Jurkat, Clone E6-1 (cell line): ENCODE measurements around the gene GRK1.
"Not testable (repeated sequence)": the region's sequence is repeated elsewhere in the genome, so short reads cannot be mapped to it uniquely, and the experiment has no call there.

ENCODE experiments used
- DNase-seq: peaks from one replicate; pipeline ENCODE4 v3.0.0-alpha.2; 2011; ENCODE audit warnings: low read depth, low spot score
- H3K4me3 ChIP-seq: 2 replicates; pipeline ENCODE4 v1.5.1; 2011; ENCODE audit warnings: mild to moderate bottlenecking, low read length, control low read depth, moderate library complexity

GRK1 gene

DNA sequence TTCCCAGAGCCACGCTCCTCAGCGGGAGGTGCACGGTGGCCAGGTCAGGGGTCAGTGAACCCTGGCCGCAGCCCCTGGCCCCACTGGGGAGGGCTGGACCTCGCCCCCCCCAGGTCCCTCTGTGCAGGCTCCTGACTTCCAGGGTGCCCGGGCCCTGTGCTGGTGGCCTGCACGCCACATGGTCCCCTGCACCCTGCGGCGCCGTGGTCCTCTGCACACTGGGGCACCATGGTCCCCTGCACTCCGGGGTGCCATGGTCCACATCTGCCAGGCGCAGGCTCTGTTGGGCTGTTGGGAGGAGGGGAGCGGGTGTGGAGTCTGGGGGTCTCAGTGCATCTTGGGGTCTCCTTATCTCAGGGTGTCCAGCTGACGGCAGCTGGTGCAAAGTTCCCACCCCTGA lies 68.7 kb downstream of the GRK1 start:
- no peak overlapping the region for H3K4me3 ChIP-seq
- DNase-seq = no peak

- no peak overlapping the region for H3K4me3 ChIP-seq
- no peak for DNase-seq
These were observed 69.3 kb downstream of the GRK1 start for GRCh38 chr13:113736258-113736731.

DNA sequence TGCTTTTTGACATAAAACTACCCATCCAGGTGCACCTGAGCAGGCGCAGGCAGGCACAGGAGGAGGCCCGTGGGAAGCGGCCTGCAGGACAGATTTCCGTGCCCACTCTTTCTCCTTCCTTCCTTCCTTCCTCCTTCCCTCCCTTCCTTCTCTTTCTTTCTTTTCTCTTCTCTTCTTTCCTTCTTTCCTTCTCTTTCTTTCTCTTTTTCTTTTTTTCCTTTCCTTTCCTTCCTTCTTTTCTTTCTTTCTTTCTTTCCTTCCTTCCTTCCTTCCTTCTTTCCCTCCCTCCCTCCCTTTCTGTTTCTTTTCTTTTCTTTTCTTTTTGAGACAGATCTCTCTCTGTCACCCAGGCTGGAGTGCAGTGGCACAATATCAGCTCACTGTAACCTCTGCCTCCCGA lies 70.8 kb downstream of the GRK1 start:
- DNase-seq = no peak
- H3K4me3 ChIP-seq = no peak overlapping the region

DNA sequence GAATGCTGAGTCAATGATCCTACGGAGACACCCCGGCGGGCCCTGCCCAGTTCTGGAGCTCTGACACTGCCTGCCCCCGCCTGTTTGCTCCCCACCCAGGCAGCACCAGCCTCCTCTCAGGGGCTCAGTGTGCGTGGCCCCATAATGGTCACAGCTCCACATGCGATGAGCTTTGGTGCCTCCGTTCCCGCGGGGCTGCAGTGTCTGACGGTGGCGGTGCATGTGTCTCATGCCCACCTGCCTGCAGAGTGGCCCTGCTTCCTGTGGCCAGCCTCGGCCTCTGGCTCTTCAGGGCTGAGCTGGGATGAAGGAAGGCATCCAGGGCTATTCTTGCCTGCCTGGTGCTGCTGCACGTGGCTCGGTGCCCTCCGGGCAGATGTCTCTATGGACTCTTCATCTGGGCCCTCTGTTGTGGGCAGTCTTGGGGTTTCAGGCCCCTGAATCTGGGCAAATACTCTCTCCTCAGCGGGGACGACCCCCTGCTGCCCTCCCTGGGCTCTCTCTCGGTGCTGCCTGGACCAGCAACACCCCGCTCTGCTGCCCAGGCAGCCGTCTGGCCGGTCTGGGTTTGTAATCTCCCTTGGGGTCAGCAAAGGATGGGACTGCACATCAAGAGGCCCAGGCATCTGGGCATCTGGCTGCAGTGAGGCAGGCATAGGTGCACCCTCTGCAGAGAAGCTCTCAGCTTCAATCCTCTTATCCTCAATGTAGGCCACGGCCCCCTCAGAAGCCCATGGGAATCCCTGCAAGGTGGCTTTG lies 72.7 kb downstream of the GRK1 start:
- no peak for DNase-seq
- no peak overlapping the region for H3K4me3 ChIP-seq

DNA sequence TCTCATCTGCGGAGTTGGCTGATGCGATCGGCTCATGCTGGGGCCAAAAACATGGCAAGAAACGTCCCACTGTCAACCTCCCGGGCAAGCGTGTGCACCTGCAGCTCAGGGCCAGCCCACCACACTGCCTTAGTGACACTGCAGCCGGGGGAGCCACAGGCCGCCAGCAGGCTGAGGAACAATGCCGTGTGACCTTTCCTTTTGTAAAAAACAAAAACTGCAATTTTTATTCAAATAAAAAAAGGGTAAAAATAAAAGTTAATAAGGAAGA lies 73.2 kb downstream of the GRK1 start:
- H3K4me3 ChIP-seq = no peak overlapping the region
- no peak for DNase-seq

GRCh38 chr13:113740661-113741060 lies 73.6 kb downstream of the GRK1 start:
- no peak overlapping the region for H3K4me3 ChIP-seq
- no peak for DNase-seq

DNA sequence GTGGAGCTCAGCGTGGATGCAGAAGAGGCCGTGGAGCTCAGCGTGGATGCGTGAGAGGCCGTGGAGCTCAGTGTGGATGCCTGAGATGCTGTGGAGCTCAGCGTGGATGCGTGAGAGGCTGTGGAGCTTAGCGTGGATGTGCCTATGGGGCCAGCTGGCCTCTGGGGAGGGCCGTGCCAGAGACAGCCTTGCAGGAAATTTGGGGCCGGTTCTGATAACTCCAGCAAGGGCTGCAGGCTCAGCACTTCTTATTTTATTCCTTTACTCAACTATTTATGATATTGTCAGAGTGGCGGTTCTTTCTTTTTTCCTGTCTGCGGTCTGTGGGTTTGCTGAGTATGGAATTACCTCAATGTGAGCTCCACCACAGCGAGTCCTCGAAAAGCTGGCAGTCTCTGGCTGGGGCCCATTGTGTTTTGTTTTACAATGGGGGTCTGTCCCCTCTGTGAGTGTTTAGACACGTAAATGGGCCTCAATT lies 74.2 kb downstream of the GRK1 start:
- H3K4me3 ChIP-seq = no peak overlapping the region

DNA sequence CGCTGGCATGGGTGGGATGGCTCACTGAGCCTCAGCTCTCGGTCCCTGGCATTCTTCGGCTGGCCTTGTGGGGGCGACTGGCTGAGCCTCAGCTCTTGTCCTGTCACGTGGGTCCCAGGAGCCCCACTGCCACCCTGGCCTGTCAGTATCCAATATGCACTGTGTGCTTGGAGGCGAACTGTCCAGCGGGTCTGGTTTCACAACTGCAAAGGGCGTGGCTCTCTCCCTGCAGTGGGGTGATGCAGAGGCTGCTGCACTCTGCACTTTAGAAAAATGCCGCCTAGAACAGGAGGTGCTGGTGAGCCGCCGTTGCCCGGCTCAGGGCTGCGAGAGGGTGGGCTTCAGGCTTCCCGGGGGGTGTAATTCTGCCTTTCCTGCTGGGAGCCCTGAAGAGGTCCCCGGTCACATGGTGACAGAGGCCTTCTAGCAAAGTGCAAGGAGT lies 75.0 kb downstream of the GRK1 start:
- no peak overlapping the region for H3K4me3 ChIP-seq
- DNase-seq = no peak

More for the DNA sequence above, 74.2 kb downstream of the GRK1 start:
- DNase-seq = peak; percentile 61

DNA sequence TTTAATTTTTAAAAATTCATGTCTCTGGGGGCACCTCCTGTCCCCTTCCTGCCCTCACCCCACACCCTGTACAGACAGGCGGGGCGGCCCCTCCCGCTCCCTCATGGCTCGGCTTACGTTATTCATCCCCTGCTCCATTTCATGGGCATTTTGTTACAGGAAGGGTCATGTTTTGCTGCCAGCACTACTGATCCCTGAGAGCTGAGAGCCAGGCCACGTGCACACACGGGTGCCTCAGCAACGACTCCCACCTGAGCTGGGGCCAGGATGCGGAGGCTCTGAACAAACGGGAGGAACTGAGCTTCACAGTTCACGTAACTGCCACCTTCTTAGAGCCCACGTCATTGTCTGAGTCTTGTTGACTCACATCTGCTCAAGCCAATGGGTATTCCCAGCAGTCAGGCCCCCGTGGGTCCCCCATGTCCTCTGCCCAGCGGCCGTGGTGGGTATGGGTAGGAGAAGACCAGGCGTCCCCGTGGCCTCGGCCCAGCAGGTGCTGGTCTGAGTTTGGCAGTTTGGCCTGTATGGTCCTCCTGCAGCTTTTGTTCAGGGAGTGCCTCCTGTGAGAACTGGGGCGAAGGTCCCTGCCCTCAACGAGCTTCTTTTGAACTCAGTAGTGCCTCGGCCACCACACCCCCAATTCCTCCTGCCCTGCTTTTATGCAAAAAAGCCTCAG lies 75.6 kb downstream of the GRK1 start:
- DNase-seq = no peak
- no peak overlapping the region for H3K4me3 ChIP-seq

DNA sequence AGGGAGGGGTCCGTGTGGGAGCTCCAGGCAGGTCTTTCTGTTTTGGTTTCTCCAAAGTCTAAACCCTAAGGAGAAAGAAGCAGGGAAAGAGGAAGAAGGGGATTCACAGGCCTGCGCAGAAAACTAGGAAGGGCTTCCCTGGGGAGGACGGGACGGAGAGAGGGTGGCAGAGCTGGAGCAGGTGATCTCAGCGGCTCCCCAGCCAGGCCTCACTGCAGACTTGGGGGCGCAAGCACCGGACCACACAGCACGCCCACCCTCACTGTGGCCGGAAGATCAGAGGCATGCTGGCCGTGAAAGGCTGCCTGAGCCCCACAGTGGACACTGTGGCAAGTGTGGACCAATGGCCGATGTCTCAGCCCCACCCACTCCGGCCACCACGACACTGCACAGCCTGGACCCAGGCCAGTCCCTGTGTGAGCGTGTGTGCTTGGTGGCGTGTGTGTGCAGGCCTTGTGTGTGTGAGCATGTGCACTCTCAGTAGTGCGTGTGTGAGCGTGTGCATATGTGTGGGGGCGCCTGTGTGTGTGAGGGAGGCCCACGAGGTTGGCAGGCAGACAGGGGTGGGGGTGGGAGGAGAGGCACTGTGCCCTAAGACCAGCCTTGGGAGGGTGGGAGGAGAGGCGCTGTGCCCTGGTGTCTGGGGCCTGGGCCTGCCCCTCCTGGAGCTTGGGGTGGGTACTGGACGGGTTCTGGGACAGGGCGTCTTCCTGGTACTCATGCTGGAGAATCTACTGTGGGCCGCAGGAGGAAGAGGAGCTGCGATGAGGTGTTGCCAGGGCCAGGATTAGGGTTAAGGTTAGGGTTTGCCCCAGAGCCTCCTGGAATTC lies 76.6 kb downstream of the GRK1 start:
- DNase-seq = no peak
- no peak overlapping the region for H3K4me3 ChIP-seq

GRCh38 chr13:113744197-113745000 lies 77.4 kb downstream of the GRK1 start:
- no peak overlapping the region for H3K4me3 ChIP-seq
- no peak for DNase-seq

- no peak overlapping the region for H3K4me3 ChIP-seq
- DNase-seq = no peak
These were observed 78.0 kb downstream of the GRK1 start for GRCh38 chr13:113745059-113745458.

GRCh38 chr13:113745500-113746142 lies 78.6 kb downstream of the GRK1 start:
- H3K4me3 ChIP-seq, DNase-seq: not testable (repeated sequence)

GRCh38 chr13:113746143-113746525 lies 79.1 kb downstream of the GRK1 start:
- no peak overlapping the region for H3K4me3 ChIP-seq
- no peak for DNase-seq

- no peak overlapping the region for H3K4me3 ChIP-seq
- no peak for DNase-seq
These were observed 79.7 kb downstream of the GRK1 start for GRCh38 chr13:113746671-113747070.

DNA sequence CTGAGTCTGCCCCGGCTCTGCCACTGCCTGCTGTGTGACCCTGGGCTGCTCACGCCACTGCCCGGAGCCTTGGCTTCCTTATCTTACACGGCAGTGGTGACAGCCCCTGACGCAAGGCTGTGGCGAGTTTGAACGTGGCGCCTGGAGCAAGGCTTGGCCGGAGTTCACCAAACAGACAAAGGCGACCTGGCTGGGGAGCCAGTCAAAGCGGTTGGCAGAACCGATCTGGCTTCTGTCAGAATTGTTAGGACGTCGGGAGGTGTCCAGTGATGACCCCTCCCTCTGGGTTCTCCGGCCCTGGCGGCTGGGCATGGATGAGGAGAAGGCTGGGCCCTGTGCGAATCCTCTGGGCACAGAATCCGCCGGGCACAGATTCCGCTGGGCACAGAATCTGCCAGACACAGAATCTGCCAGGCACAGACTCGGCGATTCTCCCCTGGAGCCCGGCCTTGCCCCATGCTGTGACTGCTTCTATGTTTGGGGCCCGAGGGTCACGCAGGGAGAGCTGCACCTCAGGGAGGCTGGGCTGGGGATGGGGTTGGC lies 80.3 kb downstream of the GRK1 start:
- DNase-seq = no peak
- H3K4me3 ChIP-seq = no peak overlapping the region

DNA sequence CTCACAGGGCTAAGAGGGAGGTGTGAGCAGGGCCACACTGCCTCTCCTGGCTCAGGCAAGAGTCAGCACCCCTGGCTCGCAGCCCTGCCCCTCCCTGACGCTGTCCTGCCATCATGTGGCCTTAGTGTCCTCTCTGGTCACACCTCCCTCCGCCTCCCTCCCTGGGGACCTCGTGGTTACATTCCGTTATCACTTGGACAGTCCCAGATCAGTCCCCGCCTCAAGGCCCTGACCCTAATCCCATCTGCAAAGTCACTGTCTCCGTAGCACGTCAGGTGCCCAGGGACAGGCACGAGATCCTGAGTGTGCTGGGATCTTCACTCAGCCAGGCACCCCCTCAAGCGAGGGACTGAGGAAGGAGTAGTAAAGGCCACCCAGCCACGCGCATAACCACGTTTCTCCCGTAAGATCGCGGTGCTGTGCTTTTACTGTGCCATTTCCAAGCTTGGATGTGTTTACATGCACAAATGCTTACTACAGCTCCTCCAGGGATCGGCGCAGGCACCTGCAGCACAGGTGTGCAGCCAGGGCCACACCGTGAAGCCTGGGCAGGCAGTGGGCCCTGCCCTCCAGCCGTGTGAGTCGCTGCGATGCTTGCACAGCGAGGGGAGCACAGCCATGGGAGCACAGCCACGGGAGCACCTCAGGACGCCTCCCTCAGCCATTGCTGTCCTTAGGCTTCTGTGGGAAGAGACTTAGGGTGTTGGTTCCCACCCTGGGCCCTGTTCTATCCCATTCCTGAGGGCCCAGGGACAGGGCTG lies 81.3 kb downstream of the GRK1 start:
- DNase-seq = no peak
- H3K4me3 ChIP-seq = no peak overlapping the region
